Omental fat pad (tissue), 4 donors: ENCODE data around the gene HDAC8. TPM values are rescaled to one million over a fixed set of nuclear protein-coding genes. Genes with fewer than 3 reads are reported as not detected.
"Not testable (repeated sequence)": the region's sequence is repeated elsewhere in the genome, so short reads cannot be mapped to it uniquely, and the experiment has no call there.

Experiments
- ATAC-seq: fragments of 150-250 bp; one replicate; pipeline ENCODE4 v1.9.1; 2016; ENCODE audit warnings: mild to moderate bottlenecking, moderate library complexity; ENCODE audit not compliant: low FRiP score
- DNase-seq: peaks from one replicate; pipeline ENCODE4 v3.0.0-alpha.2; 2019; ENCODE audit warnings: low spot score
- CTCF ChIP-seq, 3 donors: fragments of 450-650 bp; IDR thresholded peaks; one replicate each; pipeline ENCODE4 v1.5.1; 2016 to 2017; ENCODE audit warnings: antibody characterized with exemption in 3 of 3, mild to moderate bottlenecking in 3 of 3, moderate library complexity in 2 of 3
- total RNA-seq, 4 donors: library from RNA; depleted of rRNA; stranded (reverse); fragments of >200 nt; gene quantifications; one replicate each; pipeline ENCODE4 v1.1.0, GENCODE V29; 2016

Gene HDAC8
- total RNA-seq, 4 donors from 2014 or later: 24.9 to 41.3 (median 30.5) TPM

- no peak for DNase-seq
- ATAC-seq: no peak
- TF ChIP-seq CTCF (IDR thresholded peaks at IDR 0.05): no peak
These were observed 6.2 kb downstream of the HDAC8 start for GRCh38 chrX:72566448-72566847.

- ATAC-seq, DNase-seq: not testable (repeated sequence)
These were observed 13.0 kb downstream of the HDAC8 start for GRCh38 chrX:72559655-72560054.

GRCh38 chrX:72554448-72555140 is 18.0 kb downstream of the HDAC8 start:
- ATAC-seq: no peak
- TF ChIP-seq CTCF (IDR thresholded peaks at IDR 0.05): no peak
- DNase-seq: no peak

- DNase-seq, ATAC-seq: not testable (repeated sequence)
These were observed 20.2 kb downstream of the HDAC8 start for GRCh38 chrX:72552443-72552842.

GRCh38 chrX:72545990-72546389 is 26.7 kb downstream of the HDAC8 start:
- no peak for DNase-seq
- no peak for TF ChIP-seq CTCF (IDR thresholded peaks at IDR 0.05)
- ATAC-seq: no peak

GRCh38 chrX:72540318-72540717 is 32.3 kb downstream of the HDAC8 start:
- ATAC-seq (no peak), DNase-seq (no peak)
- TF ChIP-seq CTCF (IDR thresholded peaks at IDR 0.05): no peak

GRCh38 chrX:72539822-72540221 is 32.8 kb downstream of the HDAC8 start:
- ATAC-seq (no peak), DNase-seq (no peak)
- no peak for TF ChIP-seq CTCF (IDR thresholded peaks at IDR 0.05)

- ATAC-seq: no peak
- no peak for TF ChIP-seq CTCF (IDR thresholded peaks at IDR 0.05)
- DNase-seq: no peak
These were observed 36.1 kb downstream of the HDAC8 start for GRCh38 chrX:72536542-72536941.
